Calu3 (cell line): ENCODE data around the gene DAB2. TPM values are rescaled to one million over a fixed set of nuclear protein-coding genes. Genes with fewer than 3 reads are reported as not detected.

Source experiments
- BruUV-seq: library from RNA; stranded (reverse); fragments of 400-500 nt; replicated peaks from 2 replicates; lab custom pipeline; 2021; lab: Mats Ljungman, UMichigan
- CTCF ChIA-PET: fragments of 300-600 bp; sonication (Branson Sonifier 250); formaldehyde crosslinking; loops from one replicate; lab custom pipeline; 2022; ENCODE audit warnings: antibody characterized with exemption; lab: Charles Lee
- DNase-seq: peaks from one replicate; pipeline ENCODE4 v3.0.0; 2022
- H3K27ac Mint-ChIP-seq: one replicate; pipeline ENCODE4 v1.8.0; 2022; ENCODE audit warnings: mixed read lengths; ENCODE audit not compliant: unreplicated experiment
- H3K27me3 Mint-ChIP-seq: one replicate; pipeline ENCODE4 v1.8.0; 2022; ENCODE audit warnings: mixed read lengths; ENCODE audit not compliant: unreplicated experiment
- H3K36me3 Mint-ChIP-seq: one replicate; pipeline ENCODE4 v1.8.0; 2022; ENCODE audit warnings: mild to moderate bottlenecking, moderate library complexity, mixed read lengths; ENCODE audit not compliant: insufficient read depth, unreplicated experiment
- H3K4me1 Mint-ChIP-seq: one replicate; pipeline ENCODE4 v1.8.0; 2022; ENCODE audit warnings: mild to moderate bottlenecking, low read depth, mixed read lengths; ENCODE audit not compliant: unreplicated experiment
- H3K4me3 Mint-ChIP-seq: one replicate; pipeline ENCODE4 v1.8.0; 2022; ENCODE audit warnings: mild to moderate bottlenecking, low read depth, moderate library complexity, mixed read lengths; ENCODE audit not compliant: unreplicated experiment
- H3K9me3 Mint-ChIP-seq: one replicate; pipeline ENCODE4 v1.8.0; 2022; ENCODE audit warnings: low read depth, mixed read lengths; ENCODE audit not compliant: unreplicated experiment
- CTCF ChIP-seq: fragments of 200-600 bp; IDR thresholded peaks from one replicate; pipeline ENCODE4 v1.8.0; 2022; ENCODE audit warnings: antibody characterized with exemption; ENCODE audit not compliant: unreplicated experiment
- intact Hi-C: fragments of 100-400 bp; cut with micrococcal nuclease; formaldehyde crosslinking; loops from one replicate; pipeline ENCODE4 v1.10.0; 2022; ENCODE audit not compliant: unreplicated experiment
- total RNA-seq: library from RNA; stranded (reverse); gene quantifications from 2 replicates; pipeline ENCODE4 v1.2.3, GENCODE V29; 2022

The DAB2 gene
- total RNA-seq, 1 experiment from 2014 or later, result 12.4 TPM

DNA sequence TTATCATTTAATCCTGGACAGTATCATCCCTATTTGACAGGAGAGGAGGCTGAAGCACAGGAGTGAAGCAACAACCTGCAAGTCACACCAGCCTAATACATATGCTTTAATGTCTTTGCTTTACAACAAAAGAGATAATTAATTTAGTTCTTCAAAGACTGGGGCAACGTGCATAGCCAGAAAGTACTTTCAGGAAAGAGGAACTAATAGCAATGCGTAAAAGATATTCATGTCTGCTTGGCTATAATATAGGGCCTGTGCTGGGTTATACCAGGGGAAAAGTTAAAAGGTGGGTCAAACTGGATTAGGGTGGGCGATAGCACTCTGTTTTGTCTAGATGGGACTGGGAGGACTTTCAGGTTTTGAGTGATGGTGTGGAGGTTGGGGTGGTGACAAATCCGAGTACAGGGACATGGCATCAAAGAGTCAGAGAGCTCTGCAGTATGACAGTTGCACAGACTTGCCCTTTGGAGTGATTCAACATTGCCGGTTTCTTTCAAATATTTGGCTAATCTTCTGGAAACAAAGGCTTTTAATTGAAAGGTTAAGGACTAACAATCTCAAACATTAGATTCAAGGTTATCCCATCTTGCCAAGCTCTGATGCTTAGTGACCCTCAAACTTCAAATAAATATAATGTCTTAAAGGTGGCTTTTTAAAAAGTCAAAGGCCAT is 11.9 kb downstream of the DAB2 start:
- CTCF ChIA-PET, result no interaction called here
- Mint-ChIP-seq H3K36me3 (no peaks in the 10 kb centered on the region), H3K4me3 (no peak overlapping the region), H3K4me1 (peaks cover 25% of the 10 kb centered on the region), H3K9me3 (no peaks in the 10 kb centered on the region), H3K27me3 (no peaks in the 10 kb centered on the region), H3K27ac (no peak overlapping the region)
- no peak for DNase-seq
- intact Hi-C loops, result no loop called here
- BruUV-seq, result no TSS peak
- no peak for TF ChIP-seq CTCF

DNA sequence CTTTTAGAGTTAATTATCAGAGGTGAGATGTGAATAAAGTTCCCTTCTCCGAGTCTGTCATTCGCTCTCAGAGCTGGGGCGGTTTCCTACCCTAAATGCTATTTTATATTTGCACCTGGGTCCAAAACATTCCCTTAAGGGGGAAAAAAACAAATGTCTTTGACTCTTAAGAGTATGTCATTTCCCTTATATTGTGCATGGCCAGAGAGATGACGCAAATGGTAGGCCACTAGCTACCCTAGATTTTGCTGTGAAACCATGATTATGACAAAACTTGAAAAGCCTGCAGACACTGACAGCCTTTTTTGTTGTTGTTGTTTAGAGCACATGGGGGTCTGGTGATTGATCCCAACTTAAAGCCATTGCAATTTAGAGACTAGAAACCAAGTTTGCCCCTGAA is 12.8 kb downstream of the DAB2 start:
- CTCF ChIA-PET, result interaction anchor here (2.7 kb wide), 1 partner anchor 11 kb away, joined by 9 read pairs; no protein-coding TSS in a partner anchor

GRCh38 chr5:39411061-39411460 is 13.7 kb downstream of the DAB2 start:
- Mint-ChIP-seq H3K9me3 (no peaks in the 10 kb centered on the region), H3K27ac (no peak overlapping the region), H3K27me3 (no peaks in the 10 kb centered on the region), H3K4me3 (no peak overlapping the region), H3K4me1 (peaks cover 19% of the 10 kb centered on the region), H3K36me3 (no peaks in the 10 kb centered on the region)
- TF ChIP-seq CTCF, result no peak
- BruUV-seq, result no TSS peak
- CTCF ChIA-PET, result interaction anchor here (1.5 to 2.7 kb wide), 2 partner anchors 10 to 13 kb away, joined by 9 to 12 read pairs; partner anchors contain the start of gene DAB2
- DNase-seq, result no peak
- intact Hi-C loops, result no loop called here

More for the DNA sequence above, 12.8 kb downstream of the DAB2 start:
- BruUV-seq, result no TSS peak
- intact Hi-C loops, result no loop called here
- Mint-ChIP-seq H3K27ac (no peak overlapping the region), H3K4me1 (peaks cover 25% of the 10 kb centered on the region), H3K27me3 (no peaks in the 10 kb centered on the region), H3K36me3 (no peaks in the 10 kb centered on the region), H3K9me3 (no peaks in the 10 kb centered on the region), H3K4me3 (no peak overlapping the region)
- no peak for TF ChIP-seq CTCF
- no peak for DNase-seq

GRCh38 chr5:39409033-39409432 is 15.7 kb downstream of the DAB2 start:
- CTCF ChIA-PET, result interaction anchor here (0.7 to 1.2 kb wide), 2 partner anchors 16 to 393 kb away, joined by 3 read pairs; partner anchors contain the start of gene DAB2
- no peak overlapping the region for H3K27ac Mint-ChIP-seq
- H3K27me3 Mint-ChIP-seq, result no peaks in the 10 kb centered on the region

More at GRCh38 chr5:39409033-39409432, 15.7 kb downstream of the DAB2 start:
- BruUV-seq, result no TSS peak
- DNase-seq, result no peak
- Mint-ChIP-seq H3K4me1 (peaks cover 15% of the 10 kb centered on the region), H3K9me3 (no peaks in the 10 kb centered on the region), H3K36me3 (no peaks in the 10 kb centered on the region), H3K4me3 (no peak overlapping the region)
- no peak for TF ChIP-seq CTCF
- intact Hi-C loops, result no loop called here
